ENCODE data around the gene FCRL3.

Gene FCRL3

DNA sequence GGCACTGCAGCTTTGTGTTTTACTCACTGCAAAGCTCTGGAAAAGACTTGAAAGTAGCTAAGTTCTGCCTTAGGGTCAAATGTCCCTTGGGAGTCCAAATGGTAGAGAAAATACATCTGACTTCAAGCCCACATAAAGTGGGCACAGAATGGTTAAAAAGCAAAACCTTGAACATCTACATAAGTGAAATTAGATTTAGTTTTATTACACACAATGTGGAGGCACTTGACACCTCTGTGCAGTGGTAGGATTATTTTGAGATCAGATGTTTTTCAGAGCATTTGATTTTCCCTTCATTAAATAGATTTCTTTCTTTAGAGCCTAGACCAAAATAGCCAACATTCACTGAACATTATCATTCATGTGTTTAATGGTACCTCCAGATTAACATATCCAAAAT is 11.2 kb upstream of the FCRL3 start:
- no peak for DNase-seq
- Histone ChIP-seq H3K27ac (no peak overlapping the region), H3K36me3 (replicated peaks) (no peaks in the 10 kb centered on the region), H3K4me3 (ENCODE audit: low read depth, low read length) (no peak overlapping the region), H3K27me3 (replicated peaks) (no peaks in the 10 kb centered on the region)
- TF ChIP-seq, protein P1, sequence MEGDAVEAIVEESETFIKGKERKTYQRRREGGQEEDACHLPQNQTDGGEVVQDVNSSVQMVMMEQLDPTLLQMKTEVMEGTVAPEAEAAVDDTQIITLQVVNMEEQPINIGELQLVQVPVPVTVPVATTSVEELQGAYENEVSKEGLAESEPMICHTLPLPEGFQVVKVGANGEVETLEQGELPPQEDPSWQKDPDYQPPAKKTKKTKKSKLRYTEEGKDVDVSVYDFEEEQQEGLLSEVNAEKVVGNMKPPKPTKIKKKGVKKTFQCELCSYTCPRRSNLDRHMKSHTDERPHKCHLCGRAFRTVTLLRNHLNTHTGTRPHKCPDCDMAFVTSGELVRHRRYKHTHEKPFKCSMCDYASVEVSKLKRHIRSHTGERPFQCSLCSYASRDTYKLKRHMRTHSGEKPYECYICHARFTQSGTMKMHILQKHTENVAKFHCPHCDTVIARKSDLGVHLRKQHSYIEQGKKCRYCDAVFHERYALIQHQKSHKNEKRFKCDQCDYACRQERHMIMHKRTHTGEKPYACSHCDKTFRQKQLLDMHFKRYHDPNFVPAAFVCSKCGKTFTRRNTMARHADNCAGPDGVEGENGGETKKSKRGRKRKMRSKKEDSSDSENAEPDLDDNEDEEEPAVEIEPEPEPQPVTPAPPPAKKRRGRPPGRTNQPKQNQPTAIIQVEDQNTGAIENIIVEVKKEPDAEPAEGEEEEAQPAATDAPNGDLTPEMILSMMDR (IDR thresholded peaks at IDR 0.05; ENCODE audit: low read depth, low read length, missing control alignments) = no peak
- in situ Hi-C loops (cut with HindIII; ENCODE audit: low pct_ligation_motif_present, low sequenced_read_pairs) = no loop called here

DNA sequence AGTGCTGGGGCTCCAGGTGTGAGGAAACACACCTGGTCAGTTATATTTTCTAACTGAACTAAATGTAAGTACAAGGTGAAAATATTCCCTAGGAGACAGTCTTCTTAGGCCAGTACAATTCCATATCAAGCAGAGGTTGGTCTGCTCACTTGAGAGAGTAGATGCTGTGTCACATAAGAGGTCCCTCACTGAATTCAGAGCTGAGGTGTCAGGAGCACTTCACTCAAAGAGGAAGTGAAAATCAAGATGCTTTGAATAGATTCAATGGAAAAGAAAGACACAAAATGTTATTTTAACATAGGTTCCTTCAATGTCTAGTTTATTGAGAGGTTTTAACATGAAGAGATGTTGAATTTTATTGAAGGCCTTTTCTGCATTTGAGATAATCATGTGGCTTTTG is 4.3 kb upstream of the FCRL3 start:
- no peak overlapping the region for H3K27ac ChIP-seq
- no peaks in the 10 kb centered on the region for H3K27me3 ChIP-seq (replicated peaks)
- in situ Hi-C loops (cut with HindIII; ENCODE audit: low pct_ligation_motif_present, low sequenced_read_pairs) = no loop called here
- H3K4me3 ChIP-seq (ENCODE audit: low read depth, low read length) = no peak overlapping the region
- H3K36me3 ChIP-seq (replicated peaks) = no peaks in the 10 kb centered on the region
- DNase-seq = no peak
- TF ChIP-seq, protein P1 (IDR thresholded peaks at IDR 0.05; ENCODE audit: low read depth, low read length, missing control alignments) = no peak

DNA sequence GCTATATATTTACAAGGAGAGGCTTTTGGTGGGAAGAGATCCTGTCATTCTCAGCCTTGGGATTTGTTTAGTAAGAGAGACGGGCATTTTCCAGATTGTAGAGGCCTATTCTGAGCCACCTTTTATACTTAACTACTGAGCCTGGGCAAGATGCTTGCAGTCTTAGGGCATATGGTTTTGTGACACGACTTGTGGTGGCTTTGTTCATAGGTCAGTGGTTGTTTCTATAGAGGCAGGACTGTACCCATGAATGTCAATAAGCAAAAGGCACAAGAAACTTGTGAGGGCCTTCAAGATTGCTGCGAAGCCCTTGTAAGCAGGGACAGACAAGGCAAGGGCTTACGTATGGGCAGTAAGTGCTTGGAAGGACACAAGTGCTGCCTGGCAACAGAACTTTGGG is 3.4 kb upstream of the FCRL3 start:
- H3K27ac ChIP-seq = no peak overlapping the region

DNA sequence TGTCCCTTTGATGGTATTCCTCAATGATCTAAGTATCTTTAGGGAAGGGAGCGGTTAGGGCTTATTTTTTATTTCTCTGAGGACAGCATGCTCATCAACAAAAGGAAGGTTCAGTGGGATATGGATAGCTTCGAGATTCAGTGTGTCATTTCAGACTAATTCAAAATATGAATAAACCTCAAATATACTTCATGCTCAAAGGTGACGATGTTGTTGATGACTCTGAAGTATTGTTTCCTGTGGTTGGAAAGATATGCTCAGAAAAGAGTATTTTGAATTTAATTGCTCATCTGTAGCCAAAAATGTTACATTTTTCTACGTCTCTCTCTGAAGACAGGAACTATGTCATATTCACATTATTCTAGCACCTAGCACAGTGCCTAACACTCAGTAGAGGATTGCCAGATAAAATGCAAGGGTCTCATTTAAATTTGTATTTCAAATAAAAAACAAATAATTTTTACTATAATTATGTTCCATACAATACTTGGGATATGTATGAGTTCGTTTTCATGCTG is 1.8 kb upstream of the FCRL3 start:
- in situ Hi-C loops (cut with HindIII; ENCODE audit: low pct_ligation_motif_present, low sequenced_read_pairs) = no loop called here
- no peak overlapping the region for H3K27ac ChIP-seq
- no peaks in the 10 kb centered on the region for H3K27me3 ChIP-seq (replicated peaks)
- TF ChIP-seq, protein P1 (IDR thresholded peaks at IDR 0.05; ENCODE audit: low read depth, low read length, missing control alignments) = no peak
- no peaks in the 10 kb centered on the region for H3K36me3 ChIP-seq (replicated peaks)
- H3K4me3 ChIP-seq (ENCODE audit: low read depth, low read length) = no peak overlapping the region
- no peak for DNase-seq

More for the DNA sequence above, 3.4 kb upstream of the FCRL3 start:
- TF ChIP-seq, protein P1 (IDR thresholded peaks at IDR 0.05; ENCODE audit: low read depth, low read length, missing control alignments) = no peak
- Histone ChIP-seq H3K36me3 (replicated peaks) (no peaks in the 10 kb centered on the region), H3K4me3 (ENCODE audit: low read depth, low read length) (no peak overlapping the region), H3K27me3 (replicated peaks) (no peaks in the 10 kb centered on the region)
- in situ Hi-C loops (cut with HindIII; ENCODE audit: low pct_ligation_motif_present, low sequenced_read_pairs) = no loop called here
- no peak for DNase-seq

DNA sequence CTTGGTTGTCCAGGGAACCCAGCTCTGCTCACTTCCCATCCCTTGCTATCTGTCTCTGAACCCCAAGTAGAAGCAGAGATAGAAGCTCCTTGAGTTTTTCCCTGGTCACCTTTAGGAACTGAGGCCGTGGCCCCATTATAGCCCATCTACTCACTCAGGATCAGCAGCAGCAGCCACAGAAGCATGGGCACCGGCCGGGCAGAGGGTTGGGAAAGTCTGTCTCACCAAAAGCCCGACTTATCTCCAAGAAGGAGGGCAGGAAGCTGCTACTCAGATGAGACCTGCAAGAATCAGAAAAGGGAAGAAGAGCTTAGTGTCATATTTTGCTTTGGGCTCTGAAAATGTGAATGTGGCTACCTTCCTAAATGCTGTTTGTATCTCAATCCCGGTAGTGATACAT is 264 bp downstream of the FCRL3 start:
- Histone ChIP-seq H3K27ac (no peak overlapping the region), H3K36me3 (replicated peaks) (no peaks in the 10 kb centered on the region), H3K4me3 (ENCODE audit: low read depth, low read length) (no peak overlapping the region), H3K27me3 (replicated peaks) (no peaks in the 10 kb centered on the region)
- DNase-seq = no peak
- TF ChIP-seq, protein P1 (IDR thresholded peaks at IDR 0.05; ENCODE audit: low read depth, low read length, missing control alignments) = no peak
- in situ Hi-C loops (cut with HindIII; ENCODE audit: low pct_ligation_motif_present, low sequenced_read_pairs) = no loop called here
